Liver (tissue), 3 donors: ENCODE measurements around the gene PIAS1.

Experiments
- ATF3 ChIP-seq: IDR thresholded peaks from 2 replicates; pipeline ENCODE4 v1.6.1; 2016; ENCODE audit warnings: antibody characterized with exemption
- CTCF ChIP-seq: fragments of 150-350 bp; IDR thresholded peaks from 2 replicates; pipeline ENCODE4 v1.5.1; 2017; ENCODE audit warnings: improper control_type of control experiment, low read depth, low read length; ENCODE audit not compliant: missing input control
- FOXA1 ChIP-seq: IDR thresholded peaks from 2 replicates; pipeline ENCODE4 v1.6.1; 2016; ENCODE audit warnings: antibody characterized with exemption
- GABPA ChIP-seq, 2 donors: IDR thresholded peaks in 1 of 2; conservative IDR thresholded peaks in 1 of 2; 2 replicates each; pipeline ENCODE4 v1.6.1; 2016; ENCODE audit warnings: antibody characterized with exemption in 2 of 2, mild to moderate bottlenecking in 1 of 2, moderate library complexity in 1 of 2
- JUND ChIP-seq, 2 donors: IDR thresholded peaks; 2 replicates each; pipeline ENCODE4 v1.6.1; 2016; ENCODE audit warnings: antibody characterized with exemption in 2 of 2
- NR2F2 ChIP-seq: IDR thresholded peaks from 2 replicates; pipeline ENCODE4 v1.6.1; 2016; ENCODE audit warnings: antibody characterized with exemption
- RAD21 ChIP-seq, 2 donors: IDR thresholded peaks; 2 replicates each; pipeline ENCODE4 v1.6.1; 2016; ENCODE audit warnings: antibody characterized with exemption in 2 of 2, mild to moderate bottlenecking in 2 of 2
- REST ChIP-seq: IDR thresholded peaks from 2 replicates; pipeline ENCODE4 v1.6.1; 2016; ENCODE audit warnings: antibody characterized with exemption, mild to moderate bottlenecking
- RXRA ChIP-seq, 2 donors: IDR thresholded peaks; 2 replicates each; pipeline ENCODE4 v1.6.1; 2017 to 2018; ENCODE audit warnings: antibody characterized with exemption in 2 of 2, mild to moderate bottlenecking in 1 of 2
- SP1 ChIP-seq: IDR thresholded peaks from 2 replicates; pipeline ENCODE4 v1.6.1; 2018; ENCODE audit warnings: antibody characterized with exemption, mild to moderate bottlenecking
- TAF1 ChIP-seq: conservative IDR thresholded peaks from 2 replicates; pipeline ENCODE4 v1.6.1; 2016; ENCODE audit warnings: antibody characterized with exemption, mild to moderate bottlenecking
- YY1 ChIP-seq: IDR thresholded peaks from 2 replicates; pipeline ENCODE4 v1.6.1; 2016; ENCODE audit warnings: antibody characterized with exemption, mild to moderate bottlenecking
- TF ChIP-seq, protein P1 (sequence below): IDR thresholded peaks from 2 replicates; pipeline ENCODE4 v1.6.1; 2016; ENCODE audit warnings: antibody characterized with exemption
- TF ChIP-seq, protein P2 (sequence below): IDR thresholded peaks from 2 replicates; pipeline ENCODE4 v1.6.1; 2016; ENCODE audit warnings: antibody characterized with exemption
- donor health status: healthy.
- donor health status: healthy.

DNA sequence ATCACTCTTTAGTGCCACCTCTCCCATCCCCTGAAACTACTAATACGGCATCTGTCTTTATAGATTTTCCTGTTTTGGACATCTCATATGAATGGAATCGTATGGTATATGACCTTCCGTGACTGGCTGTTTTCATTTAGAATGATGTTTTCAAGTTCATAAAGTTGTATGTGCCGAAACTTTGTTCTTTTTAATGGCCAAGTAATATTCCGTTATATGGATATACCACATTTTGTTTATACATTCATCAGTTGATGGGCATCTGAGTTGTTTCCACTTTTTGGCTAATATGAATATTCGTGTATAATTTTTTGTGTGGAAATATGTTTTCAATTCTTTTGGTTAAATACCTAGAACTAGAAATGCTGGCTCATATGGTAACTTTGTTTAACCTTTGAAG is 49.5 kb downstream of the PIAS1 start:
- TF ChIP-seq CTCF (no peak), REST (no peak), TAF1 (no peak), NR2F2 (no peak), SP1 (no peak), RAD21 (IDR thresholded peaks at IDR 0.05) (no peak), ATF3 (no peak), YY1 (no peak), JUND (IDR thresholded peaks at IDR 0.05) (no peak), GABPA (IDR thresholded peaks at IDR 0.05 in 1 of 2, conservative IDR thresholded peaks at IDR 0.05 in 1 of 2) (no peak), RXRA (IDR thresholded peaks at IDR 0.05) (no peak), FOXA1 (no peak)
- TF ChIP-seq, protein P1, sequence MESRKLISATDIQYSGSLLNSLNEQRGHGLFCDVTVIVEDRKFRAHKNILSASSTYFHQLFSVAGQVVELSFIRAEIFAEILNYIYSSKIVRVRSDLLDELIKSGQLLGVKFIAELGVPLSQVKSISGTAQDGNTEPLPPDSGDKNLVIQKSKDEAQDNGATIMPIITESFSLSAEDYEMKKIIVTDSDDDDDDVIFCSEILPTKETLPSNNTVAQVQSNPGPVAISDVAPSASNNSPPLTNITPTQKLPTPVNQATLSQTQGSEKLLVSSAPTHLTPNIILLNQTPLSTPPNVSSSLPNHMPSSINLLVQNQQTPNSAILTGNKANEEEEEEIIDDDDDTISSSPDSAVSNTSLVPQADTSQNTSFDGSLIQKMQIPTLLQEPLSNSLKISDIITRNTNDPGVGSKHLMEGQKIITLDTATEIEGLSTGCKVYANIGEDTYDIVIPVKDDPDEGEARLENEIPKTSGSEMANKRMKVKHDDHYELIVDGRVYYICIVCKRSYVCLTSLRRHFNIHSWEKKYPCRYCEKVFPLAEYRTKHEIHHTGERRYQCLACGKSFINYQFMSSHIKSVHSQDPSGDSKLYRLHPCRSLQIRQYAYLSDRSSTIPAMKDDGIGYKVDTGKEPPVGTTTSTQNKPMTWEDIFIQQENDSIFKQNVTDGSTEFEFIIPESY = no peak
- TF ChIP-seq, protein P2, sequence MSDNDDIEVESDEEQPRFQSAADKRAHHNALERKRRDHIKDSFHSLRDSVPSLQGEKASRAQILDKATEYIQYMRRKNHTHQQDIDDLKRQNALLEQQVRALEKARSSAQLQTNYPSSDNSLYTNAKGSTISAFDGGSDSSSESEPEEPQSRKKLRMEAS = no peak
